Adrenal gland (tissue), 12 donors: Measurements from ENCODE around the gene FNDC3B. TPM values are rescaled to one million over a fixed set of nuclear protein-coding genes. Genes with fewer than 3 reads are reported as not detected.

Experiments
- DNase-seq, 7 donors: peaks; one replicate each; pipeline ENCODE4 v3.0.0-alpha.2; 2019 to 2020
- H3K27ac ChIP-seq, 5 donors: fragments of 200-600 bp; sonication (generic) in 4 of 5; 1 replicate in 3 of 5; 2 replicates in 2 of 5; pipeline versions ENCODE4 v1.5.1 to v1.8.0; 2016 to 2020; ENCODE audit warnings: mild to moderate bottlenecking in 1 of 5
- H3K27me3 ChIP-seq: fragments of 200-600 bp; 2 replicates; pipeline ENCODE4 v1.8.0; 2021
- H3K36me3 ChIP-seq, 2 donors: fragments of 200-600 bp; replicated peaks in 1 of 2; 1 replicate in 1 of 2; 2 replicates in 1 of 2; pipeline versions ENCODE4 v1.5.1 to v1.8.0; 2018 to 2022
- H3K4me1 ChIP-seq, 2 donors: fragments of 200-600 bp; replicated peaks in 1 of 2; 1 replicate in 1 of 2; 2 replicates in 1 of 2; pipeline versions ENCODE4 v1.5.1 to v1.8.0; 2018 to 2021
- H3K4me3 ChIP-seq, 4 donors: fragments of 200-600 bp; sonication (generic) in 3 of 4; one replicate each; pipeline ENCODE4 v1.5.1; 2016 to 2018
- H3K9me3 ChIP-seq, 3 donors: fragments of 200-600 bp; sonication (generic) in 1 of 3; replicated peaks in 1 of 3; 1 replicate in 2 of 3; 2 replicates in 1 of 3; pipeline versions ENCODE4 v1.5.1 to v1.8.0; 2016 to 2021
- CTCF ChIP-seq, 6 experiments: fragments of 450-650 bp in 4 of 6; fragments of 200-600 bp in 2 of 6; sonication (generic) in 1 of 6; IDR thresholded peaks; 1 replicate in 5 of 6; 2 replicates in 1 of 6; pipeline versions ENCODE4 v1.5.1 to v1.8.0; 2016 to 2021; ENCODE audit warnings: antibody characterized with exemption in 6 of 6, mild to moderate bottlenecking in 2 of 6, moderate library complexity in 1 of 6
- POLR2A ChIP-seq, 2 donors: fragments of 450-650 bp; IDR thresholded peaks; one replicate each; pipeline ENCODE4 v1.6.1; 2017; ENCODE audit warnings: antibody characterized with exemption in 2 of 2, mild to moderate bottlenecking in 2 of 2, moderate library complexity in 1 of 2
- WGBS, 4 donors: extraction: QIAGEN DNeasy Blood & Tissue Kit in 2 of 4; methylation state at CpG; one replicate each; pipeline versions ENCODE4 v1.1.5 to v1.1.7; 2013 to 2017; 5-methylcytosine and 5-hydroxymethylcytosine counted together
- intact Hi-C, 2 donors: fragments of 100-400 bp; cut with DNase I; formaldehyde crosslinking; loops; one replicate each; pipeline versions ENCODE4 v1.14.1 to v1.15.0; 2022 to 2023
- polyA plus RNA-seq, 3 donors: library from polyadenylated mRNA; stranded (reverse); fragments of 200-250 nt in 2 of 3; fragments of 350-450 nt in 1 of 3; fragmentation: Illumina TruSeq in 1 of 3; extraction: RNeasy Lipid Tissue Mini Kit (QIAGEN cat#74804) in 1 of 3; gene quantifications; one replicate each; pipeline ENCODE4 v1.2.3, GENCODE V29; 2013 to 2014
- total RNA-seq, 9 donors: library from RNA; depleted of rRNA in 4 of 9; stranded (reverse); fragments of >200 nt in 4 of 9; fragments of 120-200 nt in 1 of 9; fragmentation: NEBNext Ultra II Directional in 1 of 9; extraction: Animal tissue kit (Norgen Biotek cat#: 25700) in 1 of 9; gene quantifications; one replicate each; pipeline versions ENCODE4 v1.1.0 to v1.2.4, GENCODE V29; 2013 to 2023
- donor health status: healthy with polysubstance abuse.
- donor health status: Bipolar disorder and iron deficiency.
- donor health status: DM: yes; HTN: yes; CAD: no.
- donor health status: DM: no; HTN: no; CAD: no.
- donor health status: DM: no; HTN: no; CAD: no.
- donor health status: DM: yes; HTN: yes; CAD: no.

The FNDC3B gene
- total and polyA plus RNA-seq, 12 donors, result 9.9 to 228 (median 105) TPM

GRCh38 chr3:172171396-172172075 is 132.2 kb downstream of the FNDC3B start:
- no peak for DNase-seq
- H3K27me3 ChIP-seq, result no peaks in the 10 kb centered on the region
- H3K27ac ChIP-seq, result no peak overlapping the region
- WGBS, 4 donors, result 84 to 92% (median 88%) methylated on average over 2 of the region's 2 CpGs
- TF ChIP-seq POLR2A (IDR thresholded peaks at IDR 0.05) (no peak), CTCF (IDR thresholded peaks at IDR 0.05) (no peak)
- peaks cover 5 to 71% of the 10 kb centered on the region in 2 donors for H3K4me1 ChIP-seq
- no peaks in the 10 kb centered on the region for H3K36me3 ChIP-seq
- H3K9me3 ChIP-seq, result no peaks in the 10 kb centered on the region
- intact Hi-C loops, result no loop called here
- no peak overlapping the region for H3K4me3 ChIP-seq

- H3K4me3 ChIP-seq, result no peak overlapping the region
- H3K27me3 ChIP-seq, result no peaks in the 10 kb centered on the region
- no peaks in the 10 kb centered on the region for H3K36me3 ChIP-seq
- no peaks in the 10 kb centered on the region for H3K9me3 ChIP-seq
- peak overlapping the region in 2 of 5 donors; percentile 8 to 40 for H3K27ac ChIP-seq
- intact Hi-C loops, result no loop called here
- 79 to 84% (median 83%) methylated on average over 13 of the region's 13 CpGs for WGBS, 4 donors
- no peak for DNase-seq
- peaks cover 11 to 71% of the 10 kb centered on the region in 2 donors for H3K4me1 ChIP-seq
- TF ChIP-seq POLR2A (IDR thresholded peaks at IDR 0.05) (no peak), CTCF (IDR thresholded peaks at IDR 0.05) (no peak)
Measured at GRCh38 chr3:172173316-172174254, 134.2 kb downstream of the FNDC3B start.

- intact Hi-C loops, result no loop called here
- 44 to 70% (median 62%) methylated on average over 6 to 7 of the region's 7 CpGs for WGBS, 4 donors
- peaks cover 6 to 60% of the 10 kb centered on the region in 2 donors for H3K4me1 ChIP-seq
Measured at GRCh38 chr3:172174513-172175253, 135.3 kb downstream of the FNDC3B start.

More at GRCh38 chr3:172174513-172175253, 135.3 kb downstream of the FNDC3B start:
- Histone ChIP-seq H3K4me3 (no peak overlapping the region), H3K36me3 (no peaks in the 10 kb centered on the region), H3K27me3 (no peaks in the 10 kb centered on the region), H3K9me3 (no peaks in the 10 kb centered on the region), H3K27ac (peak overlapping the region in 2 of 5 donors; percentile 8 to 65)
- DNase-seq, result no peak
- TF ChIP-seq CTCF (IDR thresholded peaks at IDR 0.05) (no peak), POLR2A (IDR thresholded peaks at IDR 0.05) (no peak)
